GM21723 (cell line): ENCODE data around the gene NDUFA5.
"Not testable (repeated sequence)": the region's sequence is repeated elsewhere in the genome, so short reads cannot be mapped to it uniquely, and the experiment has no call there.

Experiments used
- ATAC-seq: cut with Tn5 transposase; IDR thresholded peaks from one replicate; pipeline ENCODE4 v1.9.1; 2021; ENCODE audit warnings: mild to moderate bottlenecking, moderate library complexity; ENCODE audit not compliant: unreplicated experiment

Gene NDUFA5

GRCh38 chr7:123558289-123558874 is 764 bp upstream of the NDUFA5 start:
- ATAC-seq, result no peak

GRCh38 chr7:123557016-123557397 is 611 bp downstream of the NDUFA5 start:
- ATAC-seq, result no peak

DNA sequence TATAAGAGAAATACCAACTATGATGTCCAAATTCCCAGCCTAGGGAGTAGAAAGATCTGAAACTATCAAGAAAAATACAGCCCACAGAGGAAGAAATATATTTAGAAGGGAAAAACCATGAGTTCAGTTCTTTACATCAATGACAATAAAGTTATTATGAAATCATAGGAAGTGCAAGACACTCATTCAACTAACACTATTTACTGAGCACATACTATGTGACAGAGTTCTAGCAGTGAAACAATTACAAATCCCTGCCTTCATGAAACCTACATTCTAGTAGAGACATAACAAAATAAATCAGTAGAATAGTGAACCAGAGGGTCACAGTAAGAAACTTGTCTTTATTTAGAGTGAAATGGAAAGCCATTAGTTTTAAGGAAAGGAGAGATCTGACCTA is 2.1 kb downstream of the NDUFA5 start:
- no peak for ATAC-seq

DNA sequence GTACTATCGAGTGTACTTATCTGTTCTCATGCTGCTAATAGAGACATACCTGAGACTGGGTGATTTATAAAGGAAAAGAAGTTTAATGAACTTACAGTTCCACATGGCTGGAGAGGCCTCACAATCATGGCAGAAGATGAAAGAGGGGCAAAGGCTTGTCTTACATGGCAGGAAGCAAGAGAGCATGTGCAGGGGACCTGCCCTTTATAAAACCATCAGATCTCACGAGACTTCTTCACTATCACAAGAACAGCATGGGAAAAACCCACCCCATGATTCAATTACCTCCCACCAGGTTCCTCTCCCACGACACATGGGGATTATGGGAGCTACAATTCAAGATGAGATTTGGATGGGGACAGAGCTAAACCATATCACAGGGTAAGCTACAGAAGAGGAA is 4.5 kb downstream of the NDUFA5 start:
- ATAC-seq, result no peak

GRCh38 chr7:123552641-123553040 is 5.0 kb downstream of the NDUFA5 start:
- ATAC-seq, result no peak

- ATAC-seq, result not testable (repeated sequence)
Observed at GRCh38 chr7:123552134-123552533, 5.5 kb downstream of the NDUFA5 start.

DNA sequence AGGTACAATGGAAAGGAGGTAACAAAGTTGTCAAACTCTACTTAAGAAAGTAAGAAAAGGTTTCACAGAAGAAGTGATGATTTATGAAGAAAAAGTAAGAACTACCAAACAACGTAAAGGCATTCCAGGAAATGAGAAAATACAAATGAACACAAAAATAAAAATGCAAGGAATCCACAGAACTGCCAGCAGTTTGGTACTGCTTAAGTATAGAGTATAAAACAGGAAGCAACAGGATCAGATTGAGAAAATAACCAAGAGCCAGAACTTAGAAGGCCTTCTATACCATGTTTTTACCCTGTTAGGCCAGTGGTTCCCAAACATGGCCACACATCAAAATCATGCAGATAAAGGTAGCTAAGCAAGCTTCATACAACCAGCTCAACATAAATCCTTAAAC is 9.2 kb downstream of the NDUFA5 start:
- ATAC-seq, result no peak

DNA sequence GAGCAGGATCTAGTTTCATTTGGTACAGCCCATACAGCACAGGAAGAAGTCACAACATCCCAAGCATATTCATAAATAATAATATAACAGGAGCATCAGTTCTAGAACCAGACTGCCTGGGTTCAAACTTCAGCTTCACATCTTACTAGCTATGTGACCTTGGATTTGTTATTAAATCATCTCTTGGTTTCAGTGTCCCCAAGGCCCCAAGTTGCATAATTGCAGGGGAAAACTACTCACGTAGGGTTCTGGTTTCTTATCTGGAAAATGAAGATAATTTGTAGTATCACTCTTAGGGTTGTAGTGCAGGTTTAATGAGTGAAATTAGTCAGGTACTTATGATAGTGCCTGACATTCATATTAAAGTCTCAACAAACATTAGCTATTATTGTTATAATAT is 17.7 kb downstream of the NDUFA5 start:
- ATAC-seq, result no peak

GRCh38 chr7:123538897-123539296 is 18.7 kb downstream of the NDUFA5 start:
- no peak for ATAC-seq

GRCh38 chr7:123538189-123538714 is 19.4 kb downstream of the NDUFA5 start:
- no peak for ATAC-seq

DNA sequence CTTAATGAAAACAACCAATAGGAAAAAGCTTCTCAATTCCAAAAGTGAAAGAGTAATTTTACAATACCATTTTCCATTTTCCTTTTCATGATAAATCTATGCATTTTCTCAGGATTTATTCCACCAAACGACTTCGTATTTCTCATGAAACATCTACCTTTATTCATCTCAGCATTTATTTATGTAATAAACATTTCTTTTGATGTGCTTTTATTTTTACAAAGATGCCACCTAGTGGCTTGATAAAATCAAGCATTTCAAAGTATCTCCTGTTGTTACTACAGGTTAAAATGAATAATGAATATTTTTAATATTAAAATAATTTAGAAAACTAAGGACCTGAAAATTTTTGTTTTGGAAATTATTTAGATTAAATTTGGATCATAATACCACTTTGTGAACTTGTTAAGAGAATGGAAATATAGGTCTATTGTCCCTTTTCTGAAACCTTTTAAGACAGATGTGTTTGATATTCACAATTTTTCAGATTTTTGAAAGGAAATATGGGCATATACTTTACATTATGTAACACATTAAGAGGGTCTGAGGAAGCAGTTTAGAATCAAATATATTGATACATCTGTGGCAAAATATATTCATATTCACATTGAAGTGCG is 20.5 kb downstream of the NDUFA5 start:
- no peak for ATAC-seq

GRCh38 chr7:123535517-123535916 is 22.1 kb downstream of the NDUFA5 start:
- ATAC-seq, result no peak

- ATAC-seq, result peak; percentile 80
Observed at GRCh38 chr7:123534383-123535260, 23.0 kb downstream of the NDUFA5 start, which contains the start of gene IQUB. TSS of gene IQUB (minus strand) at chr7:123534595. CDS start at chr7:123512340, 22,255 bp downstream.

GRCh38 chr7:123533929-123534382 is 23.7 kb downstream of the NDUFA5 start:
- ATAC-seq, result peak; percentile 16

GRCh38 chr7:123533553-123533917 is 24.1 kb downstream of the NDUFA5 start:
- ATAC-seq, result no peak

GRCh38 chr7:123532788-123533552 is 24.6 kb downstream of the NDUFA5 start:
- ATAC-seq, result peak; percentile 31

DNA sequence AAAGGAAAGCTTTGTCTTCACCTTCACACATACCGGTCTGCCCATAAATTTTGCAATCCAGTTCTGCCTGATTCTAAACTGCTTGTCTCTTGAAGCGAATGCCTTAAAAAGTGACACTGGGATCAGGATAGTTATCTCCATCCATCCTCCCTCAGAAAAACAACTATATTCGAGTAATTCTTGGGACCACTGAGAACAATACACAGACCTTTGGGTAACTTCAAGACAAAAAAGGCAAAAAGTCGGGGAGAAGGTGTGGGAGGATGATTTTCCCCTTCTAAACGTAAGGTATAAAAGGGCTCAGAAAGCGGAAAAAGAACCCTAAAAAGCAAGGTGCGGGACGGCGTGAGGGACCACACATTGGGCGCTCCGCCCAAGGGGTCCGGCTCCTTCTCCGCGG is 25.3 kb downstream of the NDUFA5 start:
- peak; percentile 7 for ATAC-seq

DNA sequence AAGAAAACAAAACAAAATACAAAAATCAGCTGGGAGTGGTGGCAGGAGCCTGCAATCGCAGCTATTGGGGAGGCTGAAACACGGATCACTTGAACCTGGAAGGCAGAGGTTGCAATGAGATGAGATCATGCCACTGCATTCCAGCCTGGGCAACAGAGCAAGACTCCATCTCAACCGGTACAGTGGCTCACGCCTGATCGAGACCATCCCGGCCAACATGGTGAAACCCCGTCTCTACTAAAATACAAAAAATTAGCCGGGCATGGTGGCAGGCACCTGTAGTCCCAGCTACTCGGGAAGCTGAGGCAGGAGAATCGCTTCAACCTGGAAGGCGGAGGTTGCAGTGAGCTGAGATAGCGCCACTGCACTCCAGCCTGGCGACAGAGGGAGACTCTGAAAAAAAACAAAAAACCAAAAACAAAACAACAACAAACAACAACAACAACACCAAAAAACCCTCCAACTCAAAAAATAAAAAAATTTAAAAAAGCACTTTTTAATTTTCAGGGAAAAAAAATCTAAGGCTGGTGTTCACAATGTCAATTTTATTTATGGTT is 27.5 kb downstream of the NDUFA5 start:
- not testable (repeated sequence) for ATAC-seq

GRCh38 chr7:123528265-123528664 is 29.4 kb downstream of the NDUFA5 start:
- no peak for ATAC-seq

GRCh38 chr7:123527712-123528225 is 29.8 kb downstream of the NDUFA5 start:
- ATAC-seq, result not testable (repeated sequence)
